Ovary (tissue), 9 donors: ENCODE measurements around the gene CLPSL1. TPM values are rescaled to one million over a fixed set of nuclear protein-coding genes. Genes with fewer than 3 reads are reported as not detected.

Source experiments
- DNase-seq, 5 donors: peaks; one replicate each; pipeline ENCODE4 v3.0.0-alpha.2; 2019 to 2020
- H3K27ac ChIP-seq, 2 donors: fragments of 200-600 bp; one replicate each; pipeline versions ENCODE4 v1.5.1 to v1.8.0; 2019 to 2022
- H3K27me3 ChIP-seq: fragments of 200-600 bp; one replicate; pipeline ENCODE4 v1.8.0; 2022
- H3K36me3 ChIP-seq: fragments of 200-600 bp; sonication (generic); one replicate; pipeline ENCODE4 v1.5.1; 2019
- H3K4me1 ChIP-seq: one replicate; pipeline ENCODE4 v1.8.1; 2013; ENCODE audit warnings: mild to moderate bottlenecking, moderate library complexity; ENCODE audit not compliant: insufficient read depth
- H3K4me3 ChIP-seq: fragments of 200-600 bp; sonication (generic); one replicate; pipeline ENCODE4 v1.5.1; 2017
- H3K9me3 ChIP-seq, 2 donors: fragments of 200-600 bp in 1 of 2; sonication (generic) in 1 of 2; one replicate each; pipeline versions ENCODE4 v1.5.1 to v1.8.1; 2013 to 2019; ENCODE audit warnings: mild to moderate bottlenecking in 1 of 2, moderate library complexity in 1 of 2
- CTCF ChIP-seq, 3 donors: fragments of 450-650 bp in 2 of 3; fragments of 200-600 bp in 1 of 3; IDR thresholded peaks; one replicate each; pipeline versions ENCODE4 v1.5.1 to v1.8.0; 2016 to 2022; ENCODE audit warnings: antibody characterized with exemption in 3 of 3, mild to moderate bottlenecking in 1 of 3
- EP300 ChIP-seq: sonication (generic); formaldehyde crosslinking; IDR thresholded peaks from one replicate; pipeline ENCODE4 v1.6.1; 2017; ENCODE audit warnings: antibody characterized with exemption
- POLR2A ChIP-seq: fragments of 450-650 bp; IDR thresholded peaks from one replicate; pipeline ENCODE4 v1.6.1; 2017; ENCODE audit warnings: antibody characterized with exemption, mild to moderate bottlenecking, moderate library complexity
- WGBS, 3 donors: extraction: QIAGEN DNeasy Blood & Tissue Kit in 1 of 3; methylation state at CpG; one replicate each; pipeline versions ENCODE4 v1.1.5 to v1.1.7; 2013 to 2017; 5-methylcytosine and 5-hydroxymethylcytosine counted together
- intact Hi-C, 4 donors: fragments of 100-400 bp; cut with DNase I; formaldehyde crosslinking; loops; one replicate each; pipeline versions ENCODE4 v1.11.0 to v1.15.1; 2022 to 2023
- polyA plus RNA-seq, 2 donors: library from polyadenylated mRNA; stranded (reverse); fragments of 200-250 nt in 1 of 2; fragments of 350-450 nt in 1 of 2; fragmentation: Illumina TruSeq in 1 of 2; extraction: RNeasy Lipid Tissue Mini Kit (QIAGEN cat#74804) in 1 of 2; gene quantifications; one replicate each; pipeline ENCODE4 v1.2.3, GENCODE V29; 2013 to 2014
- total RNA-seq, 7 donors: library from RNA; depleted of rRNA in 2 of 7; stranded (reverse); fragments of >200 nt in 2 of 7; fragmentation: NEBNext Ultra II Directional in 3 of 7; extraction: Animal tissue kit (Norgen Biotek cat#: 25700) in 3 of 7; gene quantifications; one replicate each; pipeline versions ENCODE4 v1.1.0 to v1.2.4, GENCODE V29; 2016 to 2023
- donor health status: DM: no; HTN: no; CAD: no; lungs with moderate emphysema.
- donor health status: DM: no; HTN: no; CAD: no.
- donor health status: Bipolar disorder and iron deficiency.
- donor health status: DM: yes; HTN: yes; CAD: no.
- donor health status: DM: no; HTN: no; CAD: no.
- donor health status: DM: yes; HTN: yes; CAD: no.

The CLPSL1 gene
- total and polyA plus RNA-seq, 9 donors, result not detected

GRCh38 chr6:35795453-35796071, 14.7 kb downstream of the CLPSL1 start:
- no peak for TF ChIP-seq CTCF (IDR thresholded peaks at IDR 0.05)
- no peak for TF ChIP-seq POLR2A
- TF ChIP-seq EP300, result no peak

GRCh38 chr6:35796236-35796635, 15.4 kb downstream of the CLPSL1 start:
- H3K4me1 ChIP-seq, result no peaks in the 10 kb centered on the region
- no peak overlapping the region for H3K27ac ChIP-seq
- 70 to 80% (median 74%) methylated on average over 4 of the region's 4 CpGs for WGBS, 3 donors
- H3K36me3 ChIP-seq, result no peaks in the 10 kb centered on the region
- no peak overlapping the region for H3K4me3 ChIP-seq
- intact Hi-C loops, result no loop called here
- no peaks in the 10 kb centered on the region for H3K9me3 ChIP-seq
- DNase-seq, result no peak
- TF ChIP-seq POLR2A, result no peak
- no peak for TF ChIP-seq EP300
- no peak for TF ChIP-seq CTCF (IDR thresholded peaks at IDR 0.05)
- no peaks in the 10 kb centered on the region for H3K27me3 ChIP-seq

More at GRCh38 chr6:35795453-35796071, 14.7 kb downstream of the CLPSL1 start:
- Histone ChIP-seq H3K9me3 (no peaks in the 10 kb centered on the region), H3K27ac (no peak overlapping the region), H3K27me3 (no peaks in the 10 kb centered on the region), H3K4me1 (no peaks in the 10 kb centered on the region), H3K4me3 (no peak overlapping the region), H3K36me3 (no peaks in the 10 kb centered on the region)
- intact Hi-C loops, result no loop called here
- no peak for DNase-seq
- 85 to 91% (median 87%) methylated on average over 11 of the region's 11 CpGs for WGBS, 3 donors

- intact Hi-C loops, result loop anchor here in 2 of 4 donors (1.0 kb wide), 1 partner anchor 11 kb away; no protein-coding TSS in a partner anchor
- Histone ChIP-seq H3K27ac (no peak overlapping the region), H3K36me3 (no peaks in the 10 kb centered on the region), H3K9me3 (no peaks in the 10 kb centered on the region), H3K27me3 (no peaks in the 10 kb centered on the region), H3K4me1 (no peaks in the 10 kb centered on the region), H3K4me3 (no peak overlapping the region)
- WGBS, 3 donors, result 78 to 82% (median 78%) methylated on average over 8 of the region's 8 CpGs
- TF ChIP-seq EP300, result no peak
- TF ChIP-seq POLR2A, result no peak
- TF ChIP-seq CTCF (IDR thresholded peaks at IDR 0.05), result no peak
- DNase-seq, result no peak
These were observed 17.2 kb downstream of the CLPSL1 start for GRCh38 chr6:35797837-35798526.

GRCh38 chr6:35798706-35799105, 17.9 kb downstream of the CLPSL1 start:
- Histone ChIP-seq H3K4me3 (no peak overlapping the region), H3K4me1 (no peaks in the 10 kb centered on the region), H3K36me3 (no peaks in the 10 kb centered on the region), H3K27me3 (no peaks in the 10 kb centered on the region), H3K27ac (no peak overlapping the region), H3K9me3 (no peaks in the 10 kb centered on the region)
- 68 to 73% (median 71%) methylated on average over 5 of the region's 5 CpGs for WGBS, 3 donors
- DNase-seq, result no peak
- TF ChIP-seq POLR2A (no peak), CTCF (IDR thresholded peaks at IDR 0.05) (no peak), EP300 (no peak)
- intact Hi-C loops, result loop anchor here in 2 of 4 donors (1.0 kb wide), 1 partner anchor 11 kb away; no protein-coding TSS in a partner anchor
